Loucy (cell line): ENCODE data around the gene ARFGEF3.

Source experiments
- H2AFZ ChIP-seq: fragments of 200-600 bp; sonication (generic); 2 replicates; pipeline ENCODE4 v1.6.0; 2016; ENCODE audit warnings: antibody characterized with exemption, mild to moderate bottlenecking, low read length, moderate library complexity
- H3F3A ChIP-seq: fragments of 200-600 bp; 2 replicates; pipeline ENCODE4 v1.6.0; 2016; ENCODE audit warnings: antibody characterized with exemption, low read depth, mild to moderate bottlenecking
- H3K27me3 ChIP-seq: fragments of 200-600 bp; sonication (generic); 2 replicates; pipeline ENCODE4 v1.6.1; 2014; ENCODE audit warnings: low read length, mild to moderate bottlenecking; ENCODE audit not compliant: insufficient read depth, poor library complexity, severe bottlenecking
- H3K36me3 ChIP-seq: fragments of 200-600 bp; sonication (generic); 2 replicates; pipeline ENCODE4 v1.6.1; 2016; ENCODE audit warnings: low read length; ENCODE audit not compliant: insufficient read depth
- H3K4me1 ChIP-seq: fragments of 200-600 bp; sonication (generic); 2 replicates; pipeline ENCODE4 v1.5.1; 2014; ENCODE audit warnings: low read length, mild to moderate bottlenecking; ENCODE audit not compliant: insufficient read depth, poor library complexity, severe bottlenecking
- H3K4me2 ChIP-seq: fragments of 200-600 bp; sonication (generic); 2 replicates; pipeline ENCODE4 v1.6.0; 2014; ENCODE audit warnings: antibody characterized with exemption, low read length, low read depth, mild to moderate bottlenecking; ENCODE audit not compliant: poor library complexity, severe bottlenecking
- H3K4me3 ChIP-seq: fragments of 200-600 bp; sonication (generic); 2 replicates; pipeline ENCODE4 v1.5.1; 2014; ENCODE audit warnings: low read length, mild to moderate bottlenecking, mixed read lengths; ENCODE audit not compliant: poor library complexity, severe bottlenecking
- H3K79me2 ChIP-seq: fragments of 200-600 bp; sonication (generic); 2 replicates; pipeline ENCODE4 v1.6.1; 2014; ENCODE audit warnings: low read length; ENCODE audit not compliant: insufficient read depth
- H3K9ac ChIP-seq: fragments of 200-600 bp; sonication (generic); 2 replicates; pipeline ENCODE4 v1.6.0; 2014; ENCODE audit warnings: mild to moderate bottlenecking, low read depth, low read length, moderate library complexity; ENCODE audit not compliant: poor library complexity, severe bottlenecking
- H3K9me2 ChIP-seq: fragments of 200-600 bp; sonication (generic); replicated peaks from 2 replicates; pipeline ENCODE4 v1.6.1; 2016; ENCODE audit warnings: low read depth, low read length, mixed read lengths
- H3K9me3 ChIP-seq: fragments of 200-600 bp; sonication (generic); 2 replicates; pipeline ENCODE4 v1.6.1; 2014; ENCODE audit warnings: mild to moderate bottlenecking, antibody characterized with exemption, low read length, low read depth; ENCODE audit not compliant: insufficient read depth
- H4K20me1 ChIP-seq: fragments of 200-600 bp; sonication (generic); 2 replicates; pipeline ENCODE4 v1.6.0; 2014; ENCODE audit warnings: antibody characterized with exemption, low read length, mild to moderate bottlenecking; ENCODE audit not compliant: insufficient read depth, poor library complexity, severe bottlenecking
- CTCF ChIP-seq: fragments of 200-600 bp; sonication (generic); conservative IDR thresholded peaks from 2 replicates; pipeline ENCODE4 v1.5.1; 2014; ENCODE audit warnings: mild to moderate bottlenecking, antibody characterized with exemption, low read length
- EZH2phosphoT487 ChIP-seq: fragments of 200-600 bp; IDR thresholded peaks from 2 replicates; pipeline ENCODE4 v1.6.1; 2018; ENCODE audit warnings: antibody characterized with exemption, mild to moderate bottlenecking, moderate library complexity, borderline replicate concordance

Gene ARFGEF3

DNA sequence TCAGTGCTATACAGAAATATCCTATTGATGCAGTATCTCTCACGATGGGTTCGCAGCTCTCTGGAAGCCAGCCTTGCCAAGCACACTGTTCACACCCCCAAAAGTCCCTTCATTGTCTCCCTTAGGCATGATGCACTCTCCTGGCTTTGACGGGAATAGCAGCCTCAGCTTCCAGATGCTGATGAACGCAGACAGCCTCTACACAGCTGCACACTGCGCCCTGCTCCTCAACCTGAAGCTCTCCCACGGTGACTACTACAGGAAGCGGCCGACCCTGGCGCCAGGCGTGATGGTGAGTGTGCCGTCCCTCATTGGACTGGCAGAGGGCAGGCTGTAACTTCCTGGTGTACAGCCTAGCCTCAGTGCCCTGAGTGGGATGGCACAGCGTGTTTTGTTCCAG, 116.6 kb downstream of the ARFGEF3 start:
- TF ChIP-seq EZH2phosphoT487 = no peak
- no peak; the same call in 1 of the 2 replicates for TF ChIP-seq CTCF
- H3K9ac ChIP-seq = no peak overlapping the region
- no peaks in the 10 kb centered on the region for H3F3A ChIP-seq
- no peak overlapping the region for H3K4me3 ChIP-seq
- no peaks in the 10 kb centered on the region for H3K79me2 ChIP-seq
- H3K4me2 ChIP-seq = no peak overlapping the region
- H4K20me1 ChIP-seq = no peaks in the 10 kb centered on the region
- H3K9me2 ChIP-seq = no peaks in the 10 kb centered on the region
- H2AFZ ChIP-seq = no peak overlapping the region
- H3K27me3 ChIP-seq = no peaks in the 10 kb centered on the region
- H3K9me3 ChIP-seq = no peaks in the 10 kb centered on the region
- H3K4me1 ChIP-seq = no peaks in the 10 kb centered on the region
- no peaks in the 10 kb centered on the region for H3K36me3 ChIP-seq

GRCh38 chr6:138285800-138286199, 124.1 kb downstream of the ARFGEF3 start:
- H3K9ac ChIP-seq = no peak overlapping the region
- H3K36me3 ChIP-seq = no peaks in the 10 kb centered on the region
- H3K9me2 ChIP-seq = no peaks in the 10 kb centered on the region
- H3K27me3 ChIP-seq = no peaks in the 10 kb centered on the region
- no peak overlapping the region for H3K4me2 ChIP-seq
- H3F3A ChIP-seq = no peaks in the 10 kb centered on the region
- H4K20me1 ChIP-seq = no peaks in the 10 kb centered on the region
- H3K4me3 ChIP-seq = no peak overlapping the region
- no peaks in the 10 kb centered on the region for H3K9me3 ChIP-seq
- H3K4me1 ChIP-seq = no peaks in the 10 kb centered on the region
- no peaks in the 10 kb centered on the region for H3K79me2 ChIP-seq
- TF ChIP-seq CTCF (peak; percentile 51), EZH2phosphoT487 (no peak)
- no peak overlapping the region for H2AFZ ChIP-seq

DNA sequence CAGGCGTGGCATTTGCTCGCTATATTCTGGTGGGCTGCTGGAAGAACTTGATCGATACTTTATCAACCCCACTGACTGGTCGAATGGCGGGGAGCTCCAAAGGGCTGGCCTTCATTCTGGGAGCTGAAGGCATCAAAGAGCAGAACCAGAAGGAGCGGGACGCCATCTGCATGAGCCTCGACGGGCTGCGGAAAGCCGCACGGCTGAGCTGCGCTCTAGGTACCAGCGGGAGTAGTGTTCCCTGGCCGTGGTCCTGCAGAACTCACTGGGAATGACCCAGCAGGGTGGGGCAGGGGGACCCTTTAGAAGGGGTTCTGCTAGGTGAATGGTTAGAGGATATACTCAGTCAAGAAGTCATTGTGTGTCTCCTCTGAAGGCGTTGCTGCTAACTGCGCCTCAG, 125.0 kb downstream of the ARFGEF3 start:
- no peaks in the 10 kb centered on the region for H4K20me1 ChIP-seq
- H3K36me3 ChIP-seq = no peaks in the 10 kb centered on the region
- no peaks in the 10 kb centered on the region for H3K27me3 ChIP-seq
- no peaks in the 10 kb centered on the region for H3K9me2 ChIP-seq
- no peak overlapping the region for H3K9ac ChIP-seq
- H3K4me2 ChIP-seq = no peak overlapping the region
- no peak for TF ChIP-seq EZH2phosphoT487
- TF ChIP-seq CTCF = no peak
- H3K9me3 ChIP-seq = no peaks in the 10 kb centered on the region
- no peaks in the 10 kb centered on the region for H3K4me1 ChIP-seq
- no peaks in the 10 kb centered on the region for H3F3A ChIP-seq
- H3K4me3 ChIP-seq = no peak overlapping the region
- H3K79me2 ChIP-seq = no peaks in the 10 kb centered on the region
- no peak overlapping the region for H2AFZ ChIP-seq
